Measurements from ENCODE around the gene ZNF729.
"Not testable (repeated sequence)": the region's sequence is repeated elsewhere in the genome, so short reads cannot be mapped to it uniquely, and the experiment has no call there.

The ZNF729 gene

DNA sequence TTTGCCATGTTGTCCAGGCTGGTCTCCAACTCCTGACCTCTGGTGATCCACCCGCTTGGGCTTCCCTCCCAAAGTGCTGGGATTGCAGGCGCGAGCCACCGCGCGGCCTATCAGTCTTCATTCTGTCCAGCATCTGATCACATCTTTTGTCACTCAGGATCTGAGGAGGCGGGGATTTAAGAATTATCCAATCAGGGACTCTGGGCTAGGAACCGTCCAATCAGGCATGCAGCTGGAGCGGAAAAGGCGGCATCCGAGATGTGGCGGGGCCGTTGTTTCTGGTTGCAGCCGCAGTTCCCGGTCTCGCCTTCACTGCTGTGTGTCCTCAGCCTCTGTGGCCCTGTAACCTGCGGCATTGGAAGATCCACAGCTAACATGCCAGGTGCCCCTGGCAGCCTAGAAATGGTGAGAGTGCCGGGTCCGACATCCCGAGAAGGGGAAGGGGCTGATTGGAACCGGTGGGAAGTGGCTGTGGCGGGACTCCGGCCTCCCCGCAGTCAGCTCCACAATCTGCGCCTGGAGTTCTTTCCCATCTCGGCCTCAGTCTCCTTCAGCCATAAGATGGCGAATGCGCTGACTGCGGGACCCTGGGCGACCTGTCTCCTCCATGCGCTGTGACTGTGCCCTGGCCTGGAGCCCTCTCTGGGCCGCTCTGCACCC is at the start of gene ZNF729:
TSS of gene ZNF729 (plus strand) at position 291 of the 660 bp plus-strand sequence. CDS start at position 376, 85 bp downstream.
- H3K4me3 ChIP-seq = no peak within 1 kb of the TSS
- no peak within 1 kb of the TSS for H3K27ac ChIP-seq

DNA sequence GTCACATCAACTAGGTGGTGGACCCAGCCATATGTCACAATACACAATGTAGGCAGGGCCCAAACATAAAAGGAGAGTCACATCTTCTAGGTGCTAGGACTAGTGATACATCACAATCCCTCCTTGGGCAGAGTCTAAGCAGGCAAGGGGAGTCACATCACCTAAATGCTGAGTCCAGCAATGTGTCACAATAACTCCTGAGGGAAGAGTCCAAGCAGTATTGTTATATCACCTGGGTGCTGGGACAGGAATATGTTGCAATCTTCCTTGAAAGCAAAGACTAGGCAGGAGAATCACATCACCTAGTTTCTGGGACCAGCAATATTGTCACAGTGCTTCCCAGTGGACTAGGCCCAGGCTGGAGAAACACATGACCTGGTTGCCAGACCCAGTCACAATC is 29.4 kb upstream of the ZNF729 start:
- H3K27ac ChIP-seq = no peak overlapping the region
- H3K4me3 ChIP-seq = no peak overlapping the region

DNA sequence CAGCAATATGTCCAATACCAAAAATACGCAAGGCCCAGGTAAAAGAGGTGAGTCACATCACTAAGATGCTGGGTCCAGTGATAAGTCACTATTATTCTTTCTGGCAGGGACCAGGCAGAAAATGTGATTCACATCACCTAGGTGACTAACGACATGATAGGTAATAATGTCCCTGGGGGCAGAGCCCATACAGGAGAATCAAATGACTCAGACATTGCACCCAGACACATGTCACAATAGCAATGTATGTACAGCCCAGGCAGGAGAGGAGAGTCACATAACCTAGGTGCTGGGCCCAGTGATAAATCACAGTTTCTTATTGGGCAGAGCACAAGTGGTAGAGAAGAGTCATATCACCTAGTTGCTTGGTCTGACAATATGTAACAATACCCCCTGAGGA is 28.9 kb upstream of the ZNF729 start:
- no peak overlapping the region for H3K4me3 ChIP-seq
- no peak overlapping the region for H3K27ac ChIP-seq

DNA sequence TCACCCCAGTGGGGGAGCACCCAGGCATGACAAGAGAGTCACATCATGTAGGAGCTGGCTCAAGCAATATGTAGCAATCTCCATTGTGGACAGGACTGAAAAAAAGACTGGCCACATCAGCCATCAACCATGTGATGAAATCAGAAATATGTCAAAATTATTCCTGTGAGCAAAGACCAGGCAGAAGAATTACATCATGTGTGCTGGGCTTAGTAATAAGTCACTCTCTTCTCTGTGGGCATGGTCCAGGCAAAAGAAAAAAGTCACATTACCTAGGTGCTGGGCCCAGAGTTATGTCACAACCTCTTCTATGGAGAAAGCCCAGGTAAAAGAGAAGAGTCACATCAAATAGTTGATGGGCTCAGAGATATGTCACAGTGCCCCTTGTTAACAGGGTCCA is 28.3 kb upstream of the ZNF729 start:
- H3K4me3 ChIP-seq = no peak overlapping the region

DNA sequence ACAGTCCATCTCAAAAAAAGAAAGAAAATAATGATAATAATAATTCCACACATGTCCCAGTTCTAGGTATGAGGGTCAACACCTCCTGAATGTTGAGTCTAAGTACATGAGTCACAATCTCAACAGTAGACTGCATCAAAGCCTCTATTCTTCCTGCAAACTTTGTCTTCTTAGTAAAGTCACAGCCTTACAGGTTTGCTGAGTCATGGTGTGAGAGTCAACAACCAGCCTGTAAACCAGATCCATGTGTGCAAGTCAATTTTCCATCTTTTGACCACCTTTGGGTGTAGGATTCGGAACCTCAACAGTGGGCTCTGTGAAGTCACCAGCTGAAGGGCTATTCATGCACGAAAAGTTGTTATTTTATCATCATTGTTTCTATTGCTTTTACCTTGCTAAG is 25.7 kb upstream of the ZNF729 start:
- H3K4me3 ChIP-seq = no peak overlapping the region
- H3K27ac ChIP-seq = no peak overlapping the region

More for the DNA sequence above, 28.3 kb upstream of the ZNF729 start:
- no peak overlapping the region for H3K27ac ChIP-seq

DNA sequence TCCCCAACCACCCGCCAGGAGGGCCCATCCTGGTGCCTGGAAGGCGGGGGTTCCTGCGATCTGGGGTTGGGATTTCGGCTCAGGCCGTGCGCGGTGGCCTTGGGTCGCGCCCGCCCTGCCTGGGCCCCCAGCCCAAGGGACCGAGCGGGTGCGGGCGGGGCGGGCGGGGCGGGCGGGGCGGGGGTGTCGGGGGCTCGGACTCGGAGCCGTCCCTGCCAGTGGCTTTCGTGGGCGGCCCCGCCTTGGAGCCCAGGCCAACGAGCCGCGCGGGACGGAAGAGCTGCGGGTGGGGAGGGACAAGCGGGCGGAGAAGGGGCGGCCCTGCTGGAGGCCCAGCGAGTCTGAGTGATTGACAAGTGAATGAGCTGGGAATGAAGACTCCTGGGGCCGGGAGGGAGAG is 24.6 kb upstream of the ZNF729 start:
- Histone ChIP-seq H3K4me3 (no peak overlapping the region), H3K27ac (no peak overlapping the region)

DNA sequence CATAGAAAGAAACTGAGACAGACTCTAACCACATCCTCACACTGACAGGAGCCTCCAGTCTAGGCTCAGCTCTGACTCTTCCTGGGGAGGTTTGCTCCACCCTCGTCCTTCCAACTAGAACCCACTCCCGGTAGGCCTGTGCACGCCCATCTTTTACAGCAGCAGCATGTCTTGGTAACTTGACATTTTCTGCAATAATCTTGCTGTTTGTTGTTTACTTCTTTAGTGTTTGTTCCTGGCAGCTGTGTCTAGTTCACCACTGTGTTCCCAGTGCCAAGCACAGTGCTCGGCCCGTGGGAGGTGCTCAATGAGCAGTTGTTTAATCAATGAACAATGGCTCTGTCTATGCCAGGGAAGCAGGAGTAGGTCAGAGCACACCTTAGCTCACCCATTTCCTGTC is 23.1 kb upstream of the ZNF729 start:
- Histone ChIP-seq H3K4me3 (no peak overlapping the region), H3K27ac (no peak overlapping the region)

DNA sequence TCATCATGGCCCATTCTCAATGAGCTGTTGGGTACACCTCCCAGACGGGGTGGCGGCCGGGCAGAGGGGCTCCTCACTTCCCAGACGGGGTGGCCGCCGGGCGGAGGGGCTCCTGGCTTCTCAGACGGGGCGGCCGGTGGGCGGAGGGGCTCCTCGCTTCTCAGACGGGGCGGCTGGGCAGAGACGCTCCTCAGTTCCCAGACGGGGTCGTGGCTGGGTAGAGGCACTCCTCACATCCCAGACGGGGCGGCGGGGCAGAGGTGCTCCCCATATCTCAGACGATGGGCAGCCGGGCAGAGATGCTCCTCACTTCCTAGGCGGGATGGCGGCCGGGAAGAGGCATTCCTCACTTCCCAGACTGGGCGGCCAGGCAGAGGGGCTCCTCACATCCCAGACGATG is 35.3 kb downstream of the ZNF729 start:
- H3K27ac ChIP-seq, H3K4me3 ChIP-seq: not testable (repeated sequence)

DNA sequence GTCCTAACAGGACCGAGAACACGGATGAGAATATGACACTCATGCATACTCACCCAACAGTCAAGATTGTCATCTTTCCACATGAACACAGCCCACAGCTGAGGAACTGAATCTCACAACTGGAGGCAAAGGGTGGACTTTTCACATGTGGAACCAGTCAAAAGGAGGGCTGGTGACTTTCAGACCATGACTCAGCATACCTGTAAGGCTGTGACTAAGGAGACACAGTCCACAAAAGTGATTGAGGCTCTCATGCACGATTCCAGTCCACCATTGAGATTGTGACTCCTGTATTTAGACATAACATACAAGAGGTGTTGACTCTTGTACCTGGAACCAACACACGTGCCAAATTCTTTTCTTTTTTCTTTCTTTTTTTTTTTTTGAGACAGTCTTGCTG is 40.0 kb downstream of the ZNF729 start:
- H3K4me3 ChIP-seq = no peak overlapping the region
- H3K27ac ChIP-seq = no peak overlapping the region

DNA sequence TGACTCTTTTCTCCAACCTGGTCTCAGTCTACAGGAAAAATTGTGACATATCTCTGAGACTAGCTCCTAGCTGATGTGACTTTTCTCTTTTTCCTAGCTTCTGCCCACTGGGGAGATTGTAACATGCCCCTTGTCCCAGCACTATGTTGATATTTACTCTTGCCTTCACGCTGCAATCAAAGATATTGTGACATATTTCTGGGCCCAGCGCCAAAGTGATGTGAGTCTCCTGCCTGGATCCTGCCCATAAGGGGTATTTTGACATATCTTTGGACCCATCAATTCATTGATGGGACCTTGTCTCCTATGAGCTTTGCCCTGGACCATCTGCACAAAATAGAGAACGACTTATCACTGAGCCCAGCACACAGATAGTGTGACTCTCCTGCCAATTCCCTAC is 41.1 kb downstream of the ZNF729 start:
- H3K4me3 ChIP-seq = no peak overlapping the region
- H3K27ac ChIP-seq = no peak overlapping the region

DNA sequence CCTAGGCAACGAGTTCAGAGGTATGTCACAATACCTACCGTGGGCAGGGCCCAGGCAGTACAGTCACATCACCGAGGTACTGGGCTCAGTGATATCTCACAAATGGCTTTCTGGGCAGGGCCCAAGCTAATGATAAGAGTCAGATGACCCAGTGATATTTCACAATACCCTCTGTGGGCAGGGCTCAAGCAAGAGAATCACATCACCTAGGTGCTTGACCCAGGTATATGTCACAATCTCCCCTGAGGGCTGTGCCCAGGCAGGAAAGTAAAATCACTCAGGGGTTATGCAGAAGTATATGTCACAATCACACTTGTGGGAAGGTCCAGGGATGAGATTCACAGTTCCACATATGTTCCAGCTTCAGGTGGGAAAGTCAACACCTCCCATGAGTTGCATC is 45.3 kb downstream of the ZNF729 start:
- Histone ChIP-seq H3K4me3 (no peak overlapping the region), H3K27ac (no peak overlapping the region)

DNA sequence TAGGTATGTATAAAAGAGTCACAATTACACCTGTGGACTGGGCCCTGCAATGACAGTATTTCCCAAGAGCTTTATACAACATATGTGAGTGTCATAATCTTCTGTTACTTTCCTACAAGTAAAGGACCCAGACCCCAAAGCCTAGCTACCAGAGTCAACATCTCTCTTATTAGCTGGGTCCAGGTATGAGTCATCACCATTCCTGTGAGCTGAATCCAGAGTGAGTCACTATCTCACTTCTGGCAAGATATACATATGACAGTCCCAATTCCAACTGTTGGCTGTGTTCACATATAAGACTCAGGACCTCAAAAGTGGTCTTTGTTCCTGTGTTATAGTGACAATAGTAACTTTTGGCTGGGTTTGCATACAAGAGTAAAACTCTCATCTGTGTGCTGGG is 46.7 kb downstream of the ZNF729 start:
- no peak overlapping the region for H3K27ac ChIP-seq

DNA sequence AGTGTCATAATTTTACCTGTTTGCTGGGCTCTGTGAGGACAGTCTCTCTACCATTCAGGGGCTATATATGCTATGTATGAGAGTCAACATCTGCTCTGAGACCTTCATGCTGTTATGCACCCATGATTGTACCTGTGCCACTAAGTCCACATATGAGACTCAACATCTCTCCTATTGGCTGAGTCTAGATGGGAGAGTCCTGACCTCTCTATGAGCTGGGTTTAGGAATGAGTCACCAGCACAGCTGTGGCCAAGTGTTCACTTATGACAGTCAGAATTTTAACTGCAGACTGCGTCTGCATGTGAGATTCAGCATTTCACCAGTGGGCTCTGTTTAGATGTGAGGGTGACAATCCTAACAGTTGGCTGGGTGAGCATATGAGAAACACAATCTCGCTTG is 49.5 kb downstream of the ZNF729 start:
- Histone ChIP-seq H3K27ac (no peak overlapping the region), H3K4me3 (no peak overlapping the region)

More for the DNA sequence above, 46.7 kb downstream of the ZNF729 start:
- no peak overlapping the region for H3K4me3 ChIP-seq

DNA sequence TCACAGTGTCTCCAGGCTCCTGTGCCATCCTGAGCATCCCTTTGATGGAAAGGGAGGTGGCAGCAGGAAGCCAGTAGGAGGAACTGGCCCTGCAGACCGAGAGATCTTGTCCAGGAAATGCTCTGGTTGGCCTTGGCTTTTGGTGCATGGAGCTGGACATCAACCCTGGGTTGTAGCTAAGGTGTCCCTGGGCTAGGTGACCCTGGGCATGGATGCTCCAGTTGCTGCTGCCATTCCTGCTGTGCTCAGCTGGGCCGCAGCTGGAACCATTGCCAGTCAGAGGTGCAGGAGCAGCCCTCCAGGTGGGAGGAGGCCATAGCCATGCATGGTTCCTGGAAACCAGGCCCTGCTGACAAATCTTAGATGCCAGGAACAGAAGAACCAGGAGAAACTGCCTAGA is 68.4 kb downstream of the ZNF729 start:
- no peak overlapping the region for H3K4me3 ChIP-seq
- no peak overlapping the region for H3K27ac ChIP-seq

Measured in skin epidermis (tissue), 12 donors.